Right lung (tissue), 5 donors: ENCODE measurements around the gene SLC25A47. TPM values are rescaled to one million over a fixed set of nuclear protein-coding genes. Genes with fewer than 3 reads are reported as not detected.
A peak's percentile ranks its signal among the peaks of the same experiment; 100 is the strongest.
"Not testable (repeated sequence)": the region's sequence is repeated elsewhere in the genome, so short reads cannot be mapped to it uniquely, and the experiment has no call there.

ENCODE experiments used
- DNase-seq, 2 donors: peaks; one replicate each; pipeline ENCODE4 v3.0.0-alpha.2; 2013
- polyA plus RNA-seq, 5 donors: library from polyadenylated mRNA; unstranded; fragments of 120-200 nt; gene quantifications; one replicate each; pipeline versions ENCODE4 v1.2.1 to v1.2.3, GENCODE V29; 2013; ENCODE audit warnings: inconsistent platforms in 1 of 5, low replicate concordance in 1 of 5; ENCODE audit not compliant: insufficient read length in 5 of 5, insufficient read depth in 1 of 5

Gene SLC25A47
- polyA plus RNA-seq, 5 donors = 0.06 to 0.12 TPM; not detected in 3

DNA sequence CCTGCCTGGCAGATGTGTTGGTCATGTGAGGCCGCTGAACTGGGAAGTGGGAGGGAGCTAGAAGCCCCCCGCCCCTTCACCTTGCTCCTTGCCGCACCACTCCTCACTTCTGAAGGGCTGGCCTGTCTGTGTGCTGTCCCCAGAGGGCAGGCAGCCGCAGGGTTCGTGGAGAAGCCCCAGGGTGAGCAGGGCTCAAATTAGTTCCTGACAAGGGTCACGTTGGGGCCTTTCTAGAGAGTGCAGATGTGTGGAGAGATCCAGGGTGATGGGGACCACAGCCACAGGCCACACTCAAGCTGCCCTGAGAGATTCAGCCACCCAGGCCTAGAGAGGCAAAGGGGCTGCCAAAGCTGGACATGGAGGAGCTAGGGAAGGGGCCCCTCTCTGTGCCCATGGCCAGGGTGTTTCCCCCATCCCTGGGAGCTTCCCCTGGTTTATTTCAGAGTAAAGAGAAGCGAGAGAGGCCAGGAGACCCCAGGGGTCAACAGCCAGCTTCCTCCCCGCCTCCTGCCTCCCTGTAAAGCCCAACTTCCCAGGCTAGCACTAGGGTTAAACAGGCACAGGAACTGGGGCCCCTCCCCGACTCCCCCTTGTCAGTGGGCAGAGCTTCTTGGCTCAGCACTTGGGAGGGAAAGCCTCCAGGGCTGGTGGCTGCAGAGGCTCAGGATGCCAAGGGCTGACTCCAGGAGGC is 33.1 kb upstream of the SLC25A47 start:
- no peak for DNase-seq

DNA sequence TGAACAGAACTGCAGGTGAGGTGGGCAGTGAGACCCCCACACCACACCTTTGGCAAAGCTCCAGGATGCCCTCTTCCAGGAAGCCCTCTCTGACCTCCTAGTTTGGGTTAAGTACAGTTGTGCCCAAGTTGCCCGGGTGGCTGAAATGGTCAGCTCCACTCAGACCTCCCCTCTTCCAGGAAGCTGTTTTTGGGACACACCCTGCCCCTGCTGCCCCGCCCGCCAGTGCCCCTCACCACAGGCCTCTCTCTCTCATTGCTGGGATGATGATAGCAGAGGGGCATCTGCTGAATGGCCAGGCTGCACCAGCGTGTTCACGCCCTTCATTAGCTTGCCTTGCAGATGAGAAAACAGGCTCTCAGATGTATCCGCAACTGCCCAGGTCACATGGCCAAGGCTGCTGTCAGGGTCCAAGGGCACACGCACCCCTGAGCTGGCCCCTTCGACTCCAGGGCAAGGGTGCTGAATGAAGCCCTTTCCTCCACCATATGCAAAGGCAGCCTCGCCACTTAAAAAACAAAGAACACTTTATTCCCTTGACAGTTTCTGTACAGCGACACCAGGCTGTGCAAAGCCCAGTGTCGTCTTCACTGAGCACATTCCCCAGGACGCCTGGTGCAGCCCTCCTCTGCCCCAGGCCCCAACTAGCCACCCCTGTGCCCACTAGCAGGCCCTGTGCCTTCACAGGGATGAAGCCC is 32.4 kb upstream of the SLC25A47 start:
- no peak for DNase-seq

GRCh38 chr14:100291305-100292075 is 31.6 kb upstream of the SLC25A47 start:
- no peak for DNase-seq

DNA sequence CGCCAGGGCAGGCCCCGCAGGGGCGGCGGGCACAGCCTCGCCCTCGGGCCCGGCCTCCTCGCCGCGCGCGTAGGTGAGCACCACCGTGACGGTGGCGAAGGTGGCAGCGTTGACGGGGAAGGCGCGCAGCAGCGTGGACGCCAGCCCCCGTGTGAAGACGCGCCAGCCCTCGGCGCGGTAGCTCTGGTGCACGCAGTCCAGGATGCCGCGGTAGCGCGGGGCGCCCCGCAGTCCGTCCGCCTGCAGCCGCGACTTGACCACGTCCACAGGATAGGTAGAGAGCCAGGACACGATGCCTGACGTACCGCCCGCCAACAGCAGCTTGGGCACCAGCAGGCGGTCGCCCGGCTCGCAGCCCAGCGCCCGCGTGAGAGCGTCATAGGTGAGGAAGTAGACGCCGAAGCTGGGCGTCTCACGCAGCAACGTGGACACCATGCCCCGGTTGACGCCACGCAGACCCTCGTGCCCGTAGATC is 30.8 kb upstream of the SLC25A47 start:
- no peak for DNase-seq

GRCh38 chr14:100292776-100293461 is 30.2 kb upstream of the SLC25A47 start:
- no peak for DNase-seq

DNA sequence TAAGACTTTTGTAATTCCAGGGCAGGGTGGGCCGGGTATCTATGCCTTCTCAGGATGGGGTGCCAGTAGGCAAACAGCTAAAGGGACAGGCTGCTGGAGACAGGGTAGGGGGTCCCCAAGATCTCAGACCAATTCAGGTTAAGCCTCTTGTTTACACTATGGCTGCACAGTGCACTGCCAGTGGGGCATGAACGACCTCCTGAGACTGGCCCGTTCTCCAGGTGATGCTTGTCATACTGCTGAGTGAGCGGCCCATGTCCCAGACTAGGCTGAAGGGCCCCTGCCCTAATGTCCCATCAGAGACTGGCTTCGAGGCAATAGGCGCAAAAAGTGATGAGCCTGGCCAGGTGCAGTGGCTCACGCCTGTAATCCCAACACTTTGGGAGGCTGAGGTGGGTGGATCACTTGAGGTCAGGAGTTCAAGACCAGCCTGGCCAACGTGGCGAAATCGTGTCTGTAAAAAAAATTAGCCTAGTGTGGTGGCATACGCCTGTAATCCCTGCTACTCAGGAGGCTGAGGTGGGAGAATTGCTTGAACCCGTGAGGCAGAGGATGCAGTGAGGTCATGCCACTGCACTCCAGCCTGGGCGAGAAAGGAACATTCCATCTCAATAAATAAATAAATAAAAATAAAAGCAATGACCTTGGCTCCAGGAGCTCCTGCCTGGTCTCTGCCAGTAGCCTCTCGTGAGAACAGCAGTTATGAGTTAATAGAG is 29.5 kb upstream of the SLC25A47 start:
- DNase-seq = no peak

DNA sequence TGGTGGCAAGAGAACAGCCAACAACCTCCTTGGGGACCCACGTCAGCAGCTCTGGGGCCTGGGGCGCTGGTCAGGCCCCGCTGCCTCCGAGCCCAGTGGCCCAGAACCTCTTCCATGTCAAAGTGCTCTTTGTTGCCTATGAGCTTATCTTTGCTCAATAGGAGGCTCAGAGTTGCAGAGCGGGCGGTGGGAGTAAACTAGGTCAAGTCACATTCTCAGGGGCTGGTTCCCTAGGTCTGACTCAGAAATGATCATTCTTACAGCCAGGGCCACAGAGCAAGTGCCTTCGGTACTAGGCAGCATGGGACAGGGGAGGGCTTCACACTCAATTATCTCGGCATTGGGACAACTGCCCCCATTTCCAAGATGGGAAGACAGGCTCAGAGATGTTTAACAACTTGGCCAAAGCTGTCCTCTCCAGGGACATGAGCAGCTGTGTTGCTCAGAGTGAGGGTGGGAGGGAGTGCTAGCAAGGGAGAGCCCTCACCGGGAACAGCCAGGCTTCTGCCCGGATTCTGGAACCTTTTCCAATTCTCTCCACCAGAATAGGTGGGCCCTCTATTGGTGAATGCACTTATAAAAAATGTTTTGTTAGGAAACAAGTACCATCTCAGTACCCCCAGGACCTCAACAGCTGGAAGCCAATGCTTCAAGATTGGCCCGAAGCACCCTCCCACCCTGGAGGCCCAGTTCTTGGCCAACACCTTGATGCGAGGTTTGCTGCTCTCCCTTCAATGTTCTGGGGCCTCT is 28.8 kb upstream of the SLC25A47 start:
- no peak for DNase-seq

DNA sequence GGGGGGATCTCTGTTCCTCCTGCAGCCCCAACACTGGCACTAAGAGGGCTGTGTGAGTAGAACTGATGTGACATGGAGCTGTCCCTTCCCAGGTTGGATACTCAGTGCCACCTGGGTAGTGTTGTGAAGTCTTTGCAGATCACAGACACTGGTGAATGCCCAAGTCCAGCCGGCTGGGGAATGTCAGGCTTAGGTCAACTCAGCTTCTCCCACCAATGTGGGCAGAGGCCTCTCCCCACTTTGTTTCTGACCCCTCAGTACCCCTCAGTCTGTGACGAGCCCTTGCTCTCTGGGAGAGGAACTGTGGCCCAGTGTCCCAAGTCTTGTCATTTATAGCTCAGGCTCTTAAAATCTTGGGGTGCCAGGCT is 28.2 kb upstream of the SLC25A47 start:
- no peak for DNase-seq

DNA sequence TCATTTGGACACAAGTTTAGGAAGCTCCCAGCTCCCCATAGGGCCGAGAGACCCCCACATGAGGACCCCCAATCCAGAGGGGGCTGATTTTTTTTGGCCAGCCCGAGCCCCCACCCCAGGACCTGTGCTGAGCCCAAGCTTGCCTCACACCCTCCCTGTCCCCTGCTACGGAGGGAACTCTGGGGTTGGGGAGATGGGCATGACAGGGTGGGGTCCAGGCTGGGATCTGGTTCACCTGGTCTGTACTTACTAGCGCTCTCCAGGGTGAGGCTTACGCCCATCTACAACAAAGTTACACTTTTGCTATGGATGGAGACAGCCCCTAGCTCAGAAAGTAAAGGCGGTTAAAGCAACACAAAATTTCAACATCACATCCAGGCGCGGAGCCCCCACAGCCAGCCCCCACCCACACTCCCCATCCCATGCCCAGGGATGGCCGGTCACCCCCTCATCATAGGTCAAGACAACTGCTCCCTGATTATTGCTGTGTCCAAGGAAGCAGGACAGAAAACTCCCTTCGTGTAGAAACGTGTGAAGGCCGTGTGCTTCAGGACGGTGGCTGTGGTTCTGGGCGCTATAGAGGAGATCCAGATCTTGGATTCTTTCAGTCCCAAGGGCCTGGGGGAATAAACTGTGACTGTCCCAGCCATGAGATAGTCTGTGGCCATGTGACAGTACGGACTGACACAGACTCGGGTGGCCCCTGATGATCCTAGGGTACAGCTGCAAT is 27.6 kb upstream of the SLC25A47 start:
- DNase-seq = no peak

GRCh38 chr14:100296106-100296651 is 27.0 kb upstream of the SLC25A47 start:
- DNase-seq = no peak

DNA sequence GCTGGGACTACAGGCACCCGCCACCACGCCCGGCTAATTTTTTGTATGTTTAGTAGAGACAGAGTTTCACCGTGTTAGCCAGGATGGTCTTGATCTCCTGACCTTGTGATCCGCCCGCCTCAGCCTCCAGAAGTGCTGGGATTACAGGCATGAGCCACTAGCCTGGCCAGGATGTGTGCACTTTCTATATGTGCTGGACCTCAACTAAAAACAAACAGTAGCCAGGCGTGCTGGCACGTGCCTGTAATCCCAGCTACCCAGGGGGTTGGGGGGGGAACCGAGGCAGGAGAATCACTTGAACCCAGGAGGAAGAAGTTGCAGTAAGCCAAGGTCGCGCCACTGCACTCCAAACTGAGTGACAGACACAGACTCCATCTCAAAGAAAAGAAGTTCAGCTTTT is 26.4 kb upstream of the SLC25A47 start:
- not testable (repeated sequence) for DNase-seq

DNA sequence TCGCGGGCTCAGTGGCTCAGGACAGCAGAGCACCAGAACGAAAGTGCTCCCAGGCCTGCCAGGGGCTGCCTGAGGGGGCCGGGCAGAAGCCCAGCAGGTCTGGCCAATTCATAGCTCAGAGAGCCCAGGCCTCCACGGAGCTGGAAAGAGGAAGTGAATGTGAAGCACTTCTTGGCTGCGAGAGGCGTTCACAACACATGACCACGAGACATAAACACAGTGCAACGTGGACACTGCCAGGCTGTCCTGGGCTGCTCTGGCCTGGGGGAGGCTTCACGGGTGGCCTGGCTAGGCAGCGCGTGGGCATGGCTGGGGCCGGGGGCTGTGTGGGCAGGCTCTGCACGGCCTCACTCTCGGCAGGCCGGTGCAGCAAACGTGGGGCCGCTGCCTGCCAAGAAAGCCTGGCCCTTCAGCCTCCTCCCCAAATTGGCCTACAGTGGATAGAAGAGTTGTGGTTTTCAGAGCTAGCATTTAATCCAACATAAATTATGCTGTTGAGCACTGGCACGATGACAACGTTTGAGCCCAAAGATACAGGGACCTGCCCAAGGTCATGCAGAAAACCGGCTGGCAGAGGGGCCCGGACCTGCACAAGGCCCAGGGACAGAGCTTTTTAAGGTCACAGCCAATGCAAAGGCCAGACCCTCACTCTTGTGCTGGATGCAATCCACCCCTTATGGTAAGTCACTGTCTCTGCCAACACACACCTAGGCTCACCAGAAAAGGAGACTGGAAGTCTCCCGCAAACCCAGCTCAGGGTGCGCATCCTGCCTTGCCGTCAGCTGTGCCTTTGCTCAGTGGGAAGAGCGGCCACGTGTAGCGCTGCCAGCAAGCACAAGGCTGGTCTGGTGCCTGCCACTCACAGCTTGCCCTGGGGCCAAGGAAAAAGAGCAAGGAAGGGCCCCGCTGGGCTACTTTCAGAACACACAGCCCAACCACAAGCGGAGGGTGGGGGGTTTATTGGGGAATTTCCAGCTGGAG is 25.5 kb upstream of the SLC25A47 start:
- peak; percentile 73 to 75 for DNase-seq

- DNase-seq = no peak
These were observed 24.4 kb upstream of the SLC25A47 start for GRCh38 chr14:100298551-100299237.

GRCh38 chr14:100299238-100299560 is 23.9 kb upstream of the SLC25A47 start:
- no peak for DNase-seq

DNA sequence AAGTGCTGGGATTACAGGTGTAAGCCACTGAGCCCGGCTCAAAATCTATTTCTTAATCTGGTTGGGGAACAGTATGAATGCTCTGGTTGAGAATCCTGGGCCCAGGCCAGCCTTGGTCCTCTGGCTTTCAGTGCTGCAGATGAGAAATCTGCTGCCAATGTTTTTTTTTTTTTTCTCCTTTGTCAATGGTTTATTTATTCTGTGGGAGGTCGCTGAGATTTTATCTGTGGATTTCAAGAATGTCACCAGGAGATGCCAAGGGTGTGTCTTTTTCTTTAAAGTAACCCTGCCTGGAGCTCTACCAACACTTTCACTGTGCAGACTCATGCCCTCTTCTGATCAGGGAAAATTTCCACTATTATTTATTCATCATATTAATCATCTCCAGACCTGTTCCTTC is 20.5 kb upstream of the SLC25A47 start:
- no peak for DNase-seq

GRCh38 chr14:100303179-100303578 is 20.0 kb upstream of the SLC25A47 start:
- no peak for DNase-seq

DNA sequence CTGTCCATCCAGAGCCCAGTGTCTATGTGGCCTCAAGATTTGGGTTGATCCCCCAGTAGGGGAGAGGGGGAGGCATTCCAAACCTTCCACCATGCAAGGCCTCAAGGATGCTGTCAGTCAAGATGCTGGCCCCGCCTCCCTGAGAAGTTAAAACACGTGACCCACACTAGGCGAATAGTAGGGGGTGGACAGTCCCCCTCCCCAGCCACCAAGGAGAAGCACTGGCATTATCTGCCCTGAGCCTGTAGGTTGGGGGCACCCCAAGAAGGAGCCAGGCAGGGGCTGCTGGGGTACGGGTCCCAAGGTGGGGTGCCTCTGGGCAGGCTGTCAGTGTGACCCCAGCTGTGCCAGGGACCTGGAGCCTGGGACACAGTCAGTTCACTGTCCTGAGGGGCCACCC is 19.2 kb upstream of the SLC25A47 start:
- no peak for DNase-seq

GRCh38 chr14:100304825-100305323 is 18.3 kb upstream of the SLC25A47 start:
- DNase-seq = peak; percentile 31 to 49
